Memory B cell (primary cell): ENCODE data around the gene SNX3.
"Not testable (repeated sequence)": the region's sequence is repeated elsewhere in the genome, so short reads cannot be mapped to it uniquely, and the experiment has no call there.

ENCODE experiments used
- ATAC-seq: fragments of 150-1000 bp; cut with Tn5 transposase; 2 replicates; pipeline ENCODE4 v1.10.0; 2021; ENCODE audit warnings: low read depth, mild to moderate bottlenecking, moderate library complexity
- DNase-seq, 2 donors: peaks; one replicate each; pipeline ENCODE4 v3.0.0; 2022; ENCODE audit warnings: low spot score in 2 of 2
- H3K27ac Mint-ChIP-seq: one replicate; pipeline ENCODE4 v1.8.0; 2022; ENCODE audit warnings: mild to moderate bottlenecking, moderate library complexity, mixed read lengths
- H3K27me3 Mint-ChIP-seq: one replicate; pipeline ENCODE4 v1.8.0; 2022; ENCODE audit warnings: mixed read lengths
- H3K36me3 Mint-ChIP-seq: one replicate; pipeline ENCODE4 v1.8.0; 2022; ENCODE audit warnings: mild to moderate bottlenecking, mixed read lengths
- H3K4me1 Mint-ChIP-seq: one replicate; pipeline ENCODE4 v1.8.0; 2022; ENCODE audit warnings: mixed read lengths
- H3K4me3 Mint-ChIP-seq: one replicate; pipeline ENCODE4 v1.8.0; 2022; ENCODE audit warnings: mild to moderate bottlenecking, moderate library complexity, mixed read lengths
- H3K9me3 Mint-ChIP-seq: one replicate; pipeline ENCODE4 v1.8.0; 2022; ENCODE audit warnings: mixed read lengths

The SNX3 gene

DNA sequence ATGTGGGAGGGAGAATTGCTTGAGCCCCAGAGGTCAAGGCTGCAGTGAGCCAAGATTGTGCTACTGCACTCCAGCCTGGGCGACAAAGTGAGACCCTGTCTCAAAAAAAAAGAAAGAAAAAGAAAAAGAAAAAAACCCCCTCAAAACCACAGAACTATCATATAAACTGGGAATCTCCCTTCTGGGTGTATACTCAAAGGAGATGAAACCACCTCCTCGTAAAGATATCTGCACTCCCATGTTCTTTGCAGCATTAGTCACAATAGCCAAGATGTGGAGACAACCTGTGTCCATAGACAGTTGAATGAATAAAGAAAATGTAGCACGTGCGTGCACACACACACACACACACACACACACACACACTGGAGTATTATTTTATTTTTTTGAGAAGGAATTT, 25.5 kb upstream of the SNX3 start:
- H3K4me3 Mint-ChIP-seq = no peak overlapping the region
- ATAC-seq = no peak
- H3K27me3 Mint-ChIP-seq = no peaks in the 10 kb centered on the region

DNA sequence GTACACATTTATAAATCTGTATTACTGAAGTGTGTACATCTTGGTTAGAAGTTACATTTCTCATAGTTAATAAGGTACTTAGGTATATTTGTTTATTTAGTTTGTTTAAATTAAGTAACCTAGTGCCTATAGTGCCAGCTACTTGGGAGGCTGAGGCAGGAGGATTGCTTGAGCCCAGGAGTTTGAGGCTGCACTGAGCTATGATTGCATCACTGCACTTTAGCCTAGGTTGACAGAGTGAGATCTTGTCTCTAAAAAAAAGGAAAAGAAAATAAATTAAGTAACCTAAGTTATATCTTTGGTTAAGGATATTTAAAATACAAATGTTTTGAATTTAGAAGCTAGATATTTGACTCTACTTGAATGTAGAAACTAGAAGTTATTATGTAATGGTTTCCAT, 24.5 kb upstream of the SNX3 start:
- H3K4me3 Mint-ChIP-seq = no peak overlapping the region
- no peak for ATAC-seq
- H3K4me1 Mint-ChIP-seq = peaks cover 9% of the 10 kb centered on the region
- DNase-seq = no peak
- no peaks in the 10 kb centered on the region for H3K9me3 Mint-ChIP-seq
- H3K27ac Mint-ChIP-seq = no peak overlapping the region
- no peaks in the 10 kb centered on the region for H3K36me3 Mint-ChIP-seq
- H3K27me3 Mint-ChIP-seq = no peaks in the 10 kb centered on the region

More for the DNA sequence above, 25.5 kb upstream of the SNX3 start:
- Mint-ChIP-seq H3K27ac (no peak overlapping the region), H3K36me3 (no peaks in the 10 kb centered on the region), H3K4me1 (peaks cover 7% of the 10 kb centered on the region), H3K9me3 (no peaks in the 10 kb centered on the region)
- DNase-seq = no peak

DNA sequence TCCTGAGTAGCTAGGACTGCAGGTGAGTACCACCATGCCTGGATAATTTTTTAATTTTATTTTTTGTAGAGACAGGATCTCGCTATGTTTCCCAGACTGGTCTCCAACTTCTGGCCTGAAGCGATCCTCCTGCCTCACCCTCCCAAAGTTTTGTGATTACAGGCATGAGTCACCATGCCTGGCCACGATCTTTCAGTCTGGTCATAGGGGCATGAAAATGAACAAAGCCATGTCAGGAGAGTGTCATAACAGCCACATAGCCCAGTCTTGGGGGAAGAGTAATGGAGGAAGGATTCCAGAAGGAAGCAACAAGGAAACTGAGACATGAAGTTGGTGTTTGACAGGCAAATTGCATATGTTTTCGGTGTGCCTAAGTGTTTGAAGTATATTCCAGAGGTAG, 17.0 kb upstream of the SNX3 start:
- peaks cover 11% of the 10 kb centered on the region for H3K4me1 Mint-ChIP-seq
- no peaks in the 10 kb centered on the region for H3K36me3 Mint-ChIP-seq
- ATAC-seq (no peak), DNase-seq (no peak)
- no peak overlapping the region for H3K27ac Mint-ChIP-seq
- no peaks in the 10 kb centered on the region for H3K27me3 Mint-ChIP-seq
- H3K9me3 Mint-ChIP-seq = no peaks in the 10 kb centered on the region
- H3K4me3 Mint-ChIP-seq = no peak overlapping the region

GRCh38 chr6:108277295-108277694, 16.5 kb upstream of the SNX3 start:
- no peaks in the 10 kb centered on the region for H3K9me3 Mint-ChIP-seq
- DNase-seq (no peak), ATAC-seq (no peak)
- H3K36me3 Mint-ChIP-seq = no peaks in the 10 kb centered on the region
- H3K27ac Mint-ChIP-seq = no peak overlapping the region
- H3K4me3 Mint-ChIP-seq = no peak overlapping the region
- no peaks in the 10 kb centered on the region for H3K27me3 Mint-ChIP-seq
- H3K4me1 Mint-ChIP-seq = peaks cover 11% of the 10 kb centered on the region

- Mint-ChIP-seq H3K27me3 (no peaks in the 10 kb centered on the region), H3K9me3 (no peaks in the 10 kb centered on the region), H3K4me1 (peaks cover 11% of the 10 kb centered on the region), H3K36me3 (no peaks in the 10 kb centered on the region), H3K27ac (no peak overlapping the region), H3K4me3 (no peak overlapping the region)
- ATAC-seq (no peak), DNase-seq (no peak)
Observed at GRCh38 chr6:108275976-108276375, 15.1 kb upstream of the SNX3 start.

- Mint-ChIP-seq H3K27ac (no peak overlapping the region), H3K36me3 (no peaks in the 10 kb centered on the region), H3K4me3 (no peak overlapping the region), H3K9me3 (no peaks in the 10 kb centered on the region), H3K4me1 (peaks cover 4% of the 10 kb centered on the region), H3K27me3 (no peaks in the 10 kb centered on the region)
- no peak for DNase-seq
- no peak for ATAC-seq
Observed at GRCh38 chr6:108274546-108274945, 13.7 kb upstream of the SNX3 start.

GRCh38 chr6:108269955-108270354, 9.1 kb upstream of the SNX3 start:
- H3K27ac Mint-ChIP-seq, H3K4me1 Mint-ChIP-seq, H3K36me3 Mint-ChIP-seq: not testable (repeated sequence)

DNA sequence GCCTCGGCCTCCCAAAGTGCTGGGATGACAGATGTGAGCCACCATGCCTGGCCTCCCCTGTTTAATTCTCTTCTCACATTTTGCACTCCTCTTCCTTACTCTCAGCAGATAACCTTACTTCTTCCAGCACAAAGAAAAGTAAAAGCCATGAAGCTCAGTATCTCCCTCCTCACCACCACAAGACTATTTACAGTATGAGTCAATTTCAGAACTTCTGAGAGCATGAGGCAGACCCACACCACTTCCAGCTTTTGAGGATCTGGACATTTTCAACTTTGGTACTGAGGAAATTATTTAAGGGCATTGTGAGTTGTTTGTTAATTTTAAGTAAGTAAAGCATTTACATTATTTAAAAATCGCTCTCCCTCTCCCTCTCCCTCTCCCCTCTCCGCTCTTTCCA, 8.0 kb upstream of the SNX3 start:
- DNase-seq (no peak), ATAC-seq (no peak)
- no peaks in the 10 kb centered on the region for H3K36me3 Mint-ChIP-seq
- H3K4me1 Mint-ChIP-seq = no peaks in the 10 kb centered on the region
- no peaks in the 10 kb centered on the region for H3K27me3 Mint-ChIP-seq
- no peak overlapping the region for H3K27ac Mint-ChIP-seq
- H3K4me3 Mint-ChIP-seq = no peak overlapping the region
- no peaks in the 10 kb centered on the region for H3K9me3 Mint-ChIP-seq

More at GRCh38 chr6:108269955-108270354, 9.1 kb upstream of the SNX3 start:
- DNase-seq, H3K27me3 Mint-ChIP-seq, H3K4me3 Mint-ChIP-seq, H3K9me3 Mint-ChIP-seq, ATAC-seq: not testable (repeated sequence)

DNA sequence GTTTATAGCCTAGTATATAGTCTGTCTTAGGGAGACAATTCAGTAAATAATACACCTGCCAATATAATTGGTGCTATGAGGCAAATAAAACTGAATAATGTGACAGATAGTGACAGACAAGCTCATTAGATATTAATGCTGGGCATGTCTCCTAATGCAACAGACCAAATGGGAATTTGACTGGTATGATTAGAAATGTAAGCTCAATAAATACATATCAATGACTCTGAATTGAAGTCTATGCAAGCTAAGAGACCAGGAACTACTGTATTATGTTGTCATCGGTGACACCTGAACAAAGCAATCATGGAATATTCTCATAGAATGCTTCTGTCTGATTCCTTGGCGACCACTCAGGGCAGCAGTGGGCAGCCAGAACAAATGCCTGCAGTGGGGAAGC, 2.5 kb upstream of the SNX3 start:
- Mint-ChIP-seq H3K9me3 (no peaks in the 10 kb centered on the region), H3K4me1 (peaks cover 2% of the 10 kb centered on the region), H3K27ac (no peak overlapping the region), H3K27me3 (no peaks in the 10 kb centered on the region), H3K36me3 (no peaks in the 10 kb centered on the region), H3K4me3 (no peak overlapping the region)
- no peak for ATAC-seq
- DNase-seq = no peak

GRCh38 chr6:108260126-108260808, 573 bp downstream of the SNX3 start:
- Mint-ChIP-seq H3K27ac (peak overlapping the region; percentile 93), H3K27me3 (no peaks in the 10 kb centered on the region), H3K9me3 (no peaks in the 10 kb centered on the region), H3K4me1 (peaks cover 7% of the 10 kb centered on the region), H3K36me3 (peaks cover 2% of the 10 kb centered on the region), H3K4me3 (peak overlapping the region; percentile 92)
- DNase-seq = peak; percentile 44 to 53
- peak; percentile 28 for ATAC-seq

GRCh38 chr6:108254433-108255410, 6.1 kb downstream of the SNX3 start:
- peak overlapping the region; percentile 11 for H3K4me3 Mint-ChIP-seq
- no peak for DNase-seq
- peaks cover 17% of the 10 kb centered on the region for H3K36me3 Mint-ChIP-seq
- H3K27me3 Mint-ChIP-seq = no peaks in the 10 kb centered on the region
- H3K4me1 Mint-ChIP-seq = peaks cover 37% of the 10 kb centered on the region
- no peak overlapping the region for H3K27ac Mint-ChIP-seq
- ATAC-seq = no peak
- H3K9me3 Mint-ChIP-seq = no peaks in the 10 kb centered on the region

- Mint-ChIP-seq H3K36me3 (peaks cover 17% of the 10 kb centered on the region), H3K9me3 (no peaks in the 10 kb centered on the region), H3K27ac (no peak overlapping the region), H3K4me1 (peaks cover 35% of the 10 kb centered on the region), H3K4me3 (no peak overlapping the region), H3K27me3 (no peaks in the 10 kb centered on the region)
- DNase-seq (no peak), ATAC-seq (no peak)
Observed at GRCh38 chr6:108253241-108253640, 7.6 kb downstream of the SNX3 start.

- Mint-ChIP-seq H3K9me3 (no peaks in the 10 kb centered on the region), H3K4me1 (peaks cover 39% of the 10 kb centered on the region), H3K27me3 (no peaks in the 10 kb centered on the region), H3K36me3 (peaks cover 20% of the 10 kb centered on the region), H3K4me3 (no peak overlapping the region), H3K27ac (no peak overlapping the region)
- DNase-seq (no peak), ATAC-seq (no peak)
Observed at GRCh38 chr6:108252055-108252454, 8.8 kb downstream of the SNX3 start.

DNA sequence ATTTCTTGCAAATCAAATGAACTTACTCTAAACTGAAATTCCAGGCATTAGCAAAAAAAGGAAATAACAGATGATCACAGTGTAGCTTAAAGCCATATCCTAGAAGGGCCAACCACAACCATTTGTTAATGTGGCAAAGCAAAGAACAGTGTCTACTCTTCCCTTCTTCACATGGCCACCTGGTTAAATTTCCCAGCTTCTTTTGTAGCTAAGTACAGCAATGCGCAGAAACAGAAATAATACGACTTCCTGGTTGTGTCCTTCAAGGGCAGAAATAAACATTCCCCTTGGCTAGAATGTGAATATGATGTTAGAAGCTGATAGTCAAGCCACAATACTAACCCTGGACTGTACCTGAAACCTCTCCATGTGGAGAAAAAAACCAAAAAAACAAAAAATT, 9.6 kb downstream of the SNX3 start:
- Mint-ChIP-seq H3K4me3 (no peak overlapping the region), H3K27me3 (no peaks in the 10 kb centered on the region), H3K27ac (no peak overlapping the region), H3K9me3 (no peaks in the 10 kb centered on the region), H3K36me3 (peaks cover 19% of the 10 kb centered on the region), H3K4me1 (peaks cover 36% of the 10 kb centered on the region)
- no peak for ATAC-seq
- DNase-seq = no peak
